Liver (tissue), 9 donors: ENCODE measurements around the gene SERPINB10. TPM values are rescaled to one million over a fixed set of nuclear protein-coding genes. Genes with fewer than 3 reads are reported as not detected.

Experiments
- DNase-seq: peaks from one replicate; pipeline ENCODE4 v3.0.0-alpha.2; 2017; ENCODE audit warnings: low spot score
- H3K27ac ChIP-seq, 2 donors: one replicate each; pipeline ENCODE4 v1.7.0; 2013; ENCODE audit warnings: inconsistent platforms in 2 of 2, low read length in 2 of 2, control low read depth in 1 of 2, low read depth in 1 of 2, mild to moderate bottlenecking in 1 of 2
- H3K27me3 ChIP-seq, 4 donors: one replicate each; pipeline versions ENCODE4 v1.6.1 to v1.7.0; 2013; ENCODE audit warnings: low read length in 3 of 4, inconsistent platforms in 1 of 4, mild to moderate bottlenecking in 1 of 4, moderate library complexity in 1 of 4; ENCODE audit not compliant: control insufficient read depth in 4 of 4, insufficient read depth in 4 of 4
- H3K36me3 ChIP-seq, 4 donors: one replicate each; pipeline versions ENCODE4 v1.6.1 to v1.7.0; 2013; ENCODE audit warnings: low read length in 3 of 4, mild to moderate bottlenecking in 3 of 4, low read depth in 1 of 4, moderate library complexity in 1 of 4; ENCODE audit not compliant: control insufficient read depth in 4 of 4, insufficient read depth in 3 of 4
- H3K4me1 ChIP-seq, 4 donors: one replicate each; pipeline versions ENCODE4 v1.6.1 to v1.7.0; 2013; ENCODE audit warnings: low read length in 3 of 4, mild to moderate bottlenecking in 3 of 4, moderate library complexity in 1 of 4; ENCODE audit not compliant: control insufficient read depth in 4 of 4, insufficient read depth in 4 of 4
- H3K4me3 ChIP-seq, 3 donors: one replicate each; pipeline versions ENCODE4 v1.6.1 to v1.7.0; 2013; ENCODE audit warnings: low read length in 3 of 3, control low read depth in 1 of 3, low read depth in 1 of 3, mild to moderate bottlenecking in 1 of 3
- H3K9ac ChIP-seq, 2 donors: one replicate each; pipeline ENCODE4 v1.7.0; 2013; ENCODE audit warnings: low read length in 2 of 2, mild to moderate bottlenecking in 2 of 2, moderate library complexity in 2 of 2, control low read depth in 1 of 2, low read depth in 1 of 2
- H3K9me3 ChIP-seq, 4 donors: one replicate each; pipeline versions ENCODE4 v1.6.1 to v1.7.0; 2013; ENCODE audit warnings: low read length in 3 of 4; ENCODE audit not compliant: control insufficient read depth in 4 of 4
- ATF3 ChIP-seq: IDR thresholded peaks from 2 replicates; pipeline ENCODE4 v1.6.1; 2016; ENCODE audit warnings: antibody characterized with exemption
- CTCF ChIP-seq: fragments of 150-350 bp; IDR thresholded peaks from 2 replicates; pipeline ENCODE4 v1.5.1; 2017; ENCODE audit warnings: improper control_type of control experiment, low read depth, low read length; ENCODE audit not compliant: missing input control
- GABPA ChIP-seq, 2 donors: IDR thresholded peaks in 1 of 2; conservative IDR thresholded peaks in 1 of 2; 2 replicates each; pipeline ENCODE4 v1.6.1; 2016; ENCODE audit warnings: antibody characterized with exemption in 2 of 2, mild to moderate bottlenecking in 1 of 2, moderate library complexity in 1 of 2
- HNF4G ChIP-seq: IDR thresholded peaks from 2 replicates; pipeline ENCODE4 v1.6.1; 2016; ENCODE audit warnings: antibody characterized with exemption
- JUND ChIP-seq, 2 donors: IDR thresholded peaks; 2 replicates each; pipeline ENCODE4 v1.6.1; 2016; ENCODE audit warnings: antibody characterized with exemption in 2 of 2
- NR2F2 ChIP-seq: IDR thresholded peaks from 2 replicates; pipeline ENCODE4 v1.6.1; 2016; ENCODE audit warnings: antibody characterized with exemption
- RAD21 ChIP-seq, 2 donors: IDR thresholded peaks; 2 replicates each; pipeline ENCODE4 v1.6.1; 2016; ENCODE audit warnings: antibody characterized with exemption in 2 of 2, mild to moderate bottlenecking in 2 of 2
- REST ChIP-seq: IDR thresholded peaks from 2 replicates; pipeline ENCODE4 v1.6.1; 2016; ENCODE audit warnings: antibody characterized with exemption, mild to moderate bottlenecking
- RXRA ChIP-seq, 2 donors: IDR thresholded peaks; 2 replicates each; pipeline ENCODE4 v1.6.1; 2017 to 2018; ENCODE audit warnings: antibody characterized with exemption in 2 of 2, mild to moderate bottlenecking in 1 of 2
- SP1 ChIP-seq: IDR thresholded peaks from 2 replicates; pipeline ENCODE4 v1.6.1; 2018; ENCODE audit warnings: antibody characterized with exemption, mild to moderate bottlenecking
- TAF1 ChIP-seq: conservative IDR thresholded peaks from 2 replicates; pipeline ENCODE4 v1.6.1; 2016; ENCODE audit warnings: antibody characterized with exemption, mild to moderate bottlenecking
- YY1 ChIP-seq: IDR thresholded peaks from 2 replicates; pipeline ENCODE4 v1.6.1; 2016; ENCODE audit warnings: antibody characterized with exemption, mild to moderate bottlenecking
- WGBS: extraction: QIAGEN DNeasy Blood & Tissue Kit; methylation state at CpG from one replicate; pipeline ENCODE4 v1.1.7; 2013; 5-methylcytosine and 5-hydroxymethylcytosine counted together
- polyA plus RNA-seq, 2 donors: library from polyadenylated mRNA; stranded (reverse) in 1 of 2; unstranded in 1 of 2; fragments of 200-250 nt in 1 of 2; fragments of >200 nt in 1 of 2; fragmentation: Nextera tagmentation in 1 of 2; extraction: Ambion mirVana in 1 of 2; gene quantifications; one replicate each; pipeline versions ENCODE4 v1.2.1 to v1.2.3, GENCODE V29; 2013 to 2015
- total RNA-seq, 2 donors: library from RNA; depleted of rRNA; stranded (reverse); fragments of >200 nt; gene quantifications; one replicate each; pipeline ENCODE4 v1.2.3, GENCODE V29; 2014
- donor health status: healthy.
- donor health status: healthy.
- donor health status: healthy.
- donor health status: healthy.
- donor health status: healthy.

SERPINB10 gene
- total and polyA plus RNA-seq, 4 donors = 4.6 TPM; not detected in 3

GRCh38 chr18:63936156-63936931 lies 28.6 kb downstream of the SERPINB10 start:
- H3K4me3 ChIP-seq = peak overlapping the region in 1 of 3 donors; percentile 41
- no peaks in the 10 kb centered on the region for H3K36me3 ChIP-seq
- peak; percentile 70 for DNase-seq
- no peaks in the 10 kb centered on the region for H3K9me3 ChIP-seq
- H3K9ac ChIP-seq = no peak overlapping the region
- H3K27ac ChIP-seq = no peak overlapping the region
- H3K27me3 ChIP-seq = peaks cover 0 to 6% (median 0%) of the 10 kb centered on the region in 4 donors
- H3K4me1 ChIP-seq = peaks cover 0 to 10% (median 2%) of the 10 kb centered on the region in 4 donors
- WGBS = 2% methylated on average over 54 of the region's 54 CpGs
- TF ChIP-seq RAD21 (IDR thresholded peaks at IDR 0.05) = peak; percentile 82 to 88
- no peak for TF ChIP-seq JUND (IDR thresholded peaks at IDR 0.05)
- no peak for TF ChIP-seq ATF3
- TF ChIP-seq NR2F2 = peak; percentile 75
- TF ChIP-seq TAF1 = no peak
- TF ChIP-seq HNF4G = no peak
- no peak for TF ChIP-seq REST
- no peak for TF ChIP-seq SP1
- no peak for TF ChIP-seq RXRA (IDR thresholded peaks at IDR 0.05)
- TF ChIP-seq GABPA (IDR thresholded peaks at IDR 0.05 in 1 of 2, conservative IDR thresholded peaks at IDR 0.05 in 1 of 2) = no peak
- peak; percentile 69 for TF ChIP-seq CTCF

GRCh38 chr18:63936932-63937393 lies 29.2 kb downstream of the SERPINB10 start:
- H3K27me3 ChIP-seq = peaks cover 0 to 6% (median 0%) of the 10 kb centered on the region in 4 donors
- TF ChIP-seq YY1 (no peak), RAD21 (IDR thresholded peaks at IDR 0.05) (no peak), HNF4G (no peak), REST (no peak), TAF1 (no peak), JUND (IDR thresholded peaks at IDR 0.05) (no peak)
- peak overlapping the region in 1 of 3 donors; percentile 41 for H3K4me3 ChIP-seq
- no peaks in the 10 kb centered on the region for H3K36me3 ChIP-seq
- no peak overlapping the region for H3K9ac ChIP-seq
- H3K27ac ChIP-seq = no peak overlapping the region
- peaks cover 0 to 10% (median 2%) of the 10 kb centered on the region in 4 donors for H3K4me1 ChIP-seq
- DNase-seq = no peak
- WGBS = 36% methylated on average over 19 of the region's 19 CpGs
- H3K9me3 ChIP-seq = no peaks in the 10 kb centered on the region
